Fibroblast of lung (primary cell): Measurements from ENCODE around the gene ENPP3. TPM values are rescaled to one million over a fixed set of nuclear protein-coding genes. Genes with fewer than 3 reads are reported as not detected.

Source experiments
- DNase-seq, 2 donors: peaks; one replicate each; pipeline versions ENCODE4 v3.0.0 to v3.0.0-alpha.2; 2010; ENCODE audit warnings: low read depth in 2 of 2
- H2AFZ ChIP-seq: 2 replicates; pipeline ENCODE4 v1.5.1; 2012; ENCODE audit warnings: low read length, control low read depth, inconsistent platforms
- H3K27ac ChIP-seq: 2 replicates; pipeline ENCODE4 v1.5.1; 2011; ENCODE audit warnings: low read length, control low read depth; ENCODE audit not compliant: insufficient read depth
- H3K27me3 ChIP-seq: 2 replicates; pipeline ENCODE4 v1.5.1; 2011; ENCODE audit warnings: mild to moderate bottlenecking, low read length; ENCODE audit not compliant: control insufficient read depth, insufficient read depth
- H3K36me3 ChIP-seq: 2 replicates; pipeline ENCODE4 v1.5.1; 2011; ENCODE audit warnings: low read length; ENCODE audit not compliant: control insufficient read depth, insufficient read depth
- H3K4me1 ChIP-seq: 2 replicates; pipeline ENCODE4 v1.5.1; 2011; ENCODE audit warnings: low read length; ENCODE audit not compliant: control insufficient read depth, insufficient read depth; ENCODE audit errors: extremely low read depth
- H3K4me2 ChIP-seq: 2 replicates; pipeline ENCODE4 v1.5.1; 2011; ENCODE audit warnings: low read length, control low read depth; ENCODE audit not compliant: insufficient read depth; ENCODE audit errors: extremely low read depth
- H3K4me3 ChIP-seq, 4 experiments: fragments of 200-600 bp in 1 of 4; sonication (generic) in 1 of 4; replicated peaks in 1 of 4; 2 replicates each; pipeline ENCODE4 v1.5.1; 2011 to 2016; ENCODE audit warnings: low read length in 4 of 4, low read depth in 3 of 4, mild to moderate bottlenecking in 3 of 4, control low read depth in 2 of 4, inconsistent platforms in 1 of 4, mixed read lengths in 1 of 4; ENCODE audit not compliant: insufficient read depth in 1 of 4; ENCODE audit errors: control extremely low read depth in 1 of 4
- H3K79me2 ChIP-seq: 2 replicates; pipeline ENCODE4 v1.5.1; 2012; ENCODE audit warnings: mild to moderate bottlenecking, low read length, inconsistent platforms; ENCODE audit not compliant: control insufficient read depth, insufficient read depth
- H3K9ac ChIP-seq: 2 replicates; pipeline ENCODE4 v1.5.1; 2011; ENCODE audit warnings: mild to moderate bottlenecking, low read length, control low read depth; ENCODE audit not compliant: insufficient read depth
- H3K9me3 ChIP-seq: 2 replicates; pipeline ENCODE4 v1.5.1; 2012; ENCODE audit warnings: low read depth, low read length; ENCODE audit not compliant: control insufficient read depth, insufficient read depth
- H4K20me1 ChIP-seq: 2 replicates; pipeline ENCODE4 v1.5.1; 2011; ENCODE audit warnings: low read length; ENCODE audit not compliant: control insufficient read depth, insufficient read depth; ENCODE audit errors: extremely low read depth
- CTCF ChIP-seq, 2 donors: IDR thresholded peaks in 1 of 2; conservative IDR thresholded peaks in 1 of 2; 1 replicate in 1 of 2; 2 replicates in 1 of 2; pipeline ENCODE4 v1.5.1; 2011 to 2012; ENCODE audit warnings: low read length in 2 of 2, control low read depth in 1 of 2, inconsistent platforms in 1 of 2, low read depth in 1 of 2, mild to moderate bottlenecking in 1 of 2
- EZH2 ChIP-seq: IDR thresholded peaks from 2 replicates; pipeline ENCODE4 v1.5.1; 2012; ENCODE audit warnings: low read length, control low read depth, mild to moderate bottlenecking; ENCODE audit errors: missing control alignments
- polyA plus RNA-seq, 2 donors: library from polyadenylated mRNA; depleted of rRNA in 1 of 2; stranded (reverse) in 1 of 2; unstranded in 1 of 2; fragments of >200 nt; gene quantifications; 2 replicates each; pipeline ENCODE4 v1.2.1, GENCODE V29; 2011 to 2012; ENCODE audit warnings: missing spikeins in 1 of 2
- total RNA-seq: library from RNA; depleted of rRNA; stranded (reverse); fragments of >200 nt; gene quantifications from 2 replicates; pipeline ENCODE4 v1.2.1, GENCODE V29; 2014

Gene ENPP3
- total and polyA plus RNA-seq, 2 donors (not counting 1 experiment from before 2014, with no cell fraction given): 0.06 to 0.17 TPM

GRCh38 chr6:131680868-131681267 is 43.8 kb downstream of the ENPP3 start:
- TF ChIP-seq EZH2 (no peak), CTCF (conservative IDR thresholded peaks at IDR 0.05 in 1 of 2, IDR thresholded peaks at IDR 0.05 in 1 of 2; ENCODE audit: low read depth in 1 of 2, low read length in 2 of 2) (no peak)
- no peaks in the 10 kb centered on the region for H3K79me2 ChIP-seq
- DNase-seq: no peak
- peaks cover 2% of the 10 kb centered on the region for H3K27me3 ChIP-seq
- H3K4me1 ChIP-seq: no peaks in the 10 kb centered on the region
- no peaks in the 10 kb centered on the region for H4K20me1 ChIP-seq
- H3K27ac ChIP-seq: no peak overlapping the region
- H3K36me3 ChIP-seq: no peaks in the 10 kb centered on the region
- H3K9me3 ChIP-seq: no peaks in the 10 kb centered on the region
- no peak overlapping the region for H3K4me2 ChIP-seq
- H2AFZ ChIP-seq: no peak overlapping the region
- H3K4me3 ChIP-seq: no peak overlapping the region
- no peak overlapping the region for H3K9ac ChIP-seq

GRCh38 chr6:131681585-131681984 is 44.5 kb downstream of the ENPP3 start:
- H3K27me3 ChIP-seq: peaks cover 2% of the 10 kb centered on the region
- no peaks in the 10 kb centered on the region for H3K4me1 ChIP-seq
- H3K27ac ChIP-seq: no peak overlapping the region
- H3K9ac ChIP-seq: no peak overlapping the region
- H3K4me3 ChIP-seq: no peak overlapping the region
- no peak overlapping the region for H3K4me2 ChIP-seq
- TF ChIP-seq EZH2 (no peak), CTCF (conservative IDR thresholded peaks at IDR 0.05 in 1 of 2, IDR thresholded peaks at IDR 0.05 in 1 of 2; ENCODE audit: low read depth in 1 of 2, low read length in 2 of 2) (no peak)
- DNase-seq: no peak
- H2AFZ ChIP-seq: no peak overlapping the region
- H4K20me1 ChIP-seq: no peaks in the 10 kb centered on the region
- no peaks in the 10 kb centered on the region for H3K9me3 ChIP-seq
- no peaks in the 10 kb centered on the region for H3K36me3 ChIP-seq
- H3K79me2 ChIP-seq: no peaks in the 10 kb centered on the region

GRCh38 chr6:131682442-131682841 is 45.3 kb downstream of the ENPP3 start:
- peak in 1 of 2 donors; percentile 19 for DNase-seq
- Histone ChIP-seq H3K4me2 (no peak overlapping the region), H4K20me1 (no peaks in the 10 kb centered on the region), H3K9me3 (no peaks in the 10 kb centered on the region), H3K36me3 (no peaks in the 10 kb centered on the region), H3K4me3 (no peak overlapping the region), H3K4me1 (no peaks in the 10 kb centered on the region), H2AFZ (no peak overlapping the region), H3K27me3 (peaks cover 2% of the 10 kb centered on the region), H3K79me2 (no peaks in the 10 kb centered on the region), H3K27ac (no peak overlapping the region), H3K9ac (no peak overlapping the region)
- TF ChIP-seq EZH2: no peak
- no peak for TF ChIP-seq CTCF (conservative IDR thresholded peaks at IDR 0.05 in 1 of 2, IDR thresholded peaks at IDR 0.05 in 1 of 2; ENCODE audit: low read depth in 1 of 2, low read length in 2 of 2)
